Right lobe of liver (tissue), 6 donors: ENCODE measurements around the gene LHFPL6. TPM values are rescaled to one million over a fixed set of nuclear protein-coding genes. Genes with fewer than 3 reads are reported as not detected.

Source experiments
- ATAC-seq, 4 donors: fragments of 200-7000 bp; cut with Tn5 transposase; one replicate each; pipeline ENCODE4 v1.9.1; 2020; ENCODE audit warnings: mild to moderate bottlenecking in 4 of 4, moderate library complexity in 4 of 4
- DNase-seq, 3 donors: peaks; one replicate each; pipeline ENCODE4 v3.0.0-alpha.2; 2020
- H3K27ac ChIP-seq, 3 donors: fragments of 200-600 bp; one replicate each; pipeline ENCODE4 v1.8.0; 2022
- H3K27me3 ChIP-seq, 2 donors: fragments of 200-600 bp; one replicate each; pipeline ENCODE4 v1.8.0; 2022
- H3K36me3 ChIP-seq, 4 donors: fragments of 200-600 bp; sonication (generic) in 1 of 4; one replicate each; pipeline versions ENCODE4 v1.5.1 to v1.8.0; 2017 to 2022; ENCODE audit warnings: control low read depth in 1 of 4
- H3K4me1 ChIP-seq, 4 donors: fragments of 200-600 bp; sonication (generic) in 1 of 4; one replicate each; pipeline versions ENCODE4 v1.5.1 to v1.8.0; 2017 to 2022; ENCODE audit warnings: control low read depth in 1 of 4
- H3K4me3 ChIP-seq, 3 donors: fragments of 200-600 bp; one replicate each; pipeline ENCODE4 v1.8.0; 2022
- H3K9me3 ChIP-seq, 4 donors: fragments of 200-600 bp; sonication (generic) in 1 of 4; one replicate each; pipeline versions ENCODE4 v1.5.1 to v1.8.0; 2017 to 2022; ENCODE audit warnings: control low read depth in 1 of 4
- CTCF ChIP-seq, 4 donors: fragments of 200-600 bp in 3 of 4; fragments of 450-650 bp in 1 of 4; IDR thresholded peaks; one replicate each; pipeline versions ENCODE4 v1.5.1 to v1.8.0; 2016 to 2022; ENCODE audit warnings: antibody characterized with exemption in 4 of 4, mild to moderate bottlenecking in 2 of 4
- POLR2A ChIP-seq: fragments of 450-650 bp; IDR thresholded peaks from one replicate; pipeline ENCODE4 v1.6.1; 2017; ENCODE audit warnings: antibody characterized with exemption, mild to moderate bottlenecking
- WGBS: methylation state at CpG from one replicate; pipeline ENCODE4 v1.1.6; 2018; ENCODE audit warnings: low coverage, low lambda C conversion rate; ENCODE audit not compliant: insufficient coverage; ENCODE audit errors: missing lambda C conversion rate; 5-methylcytosine and 5-hydroxymethylcytosine counted together
- intact Hi-C, 2 donors: fragments of 100-400 bp; cut with DNase I; formaldehyde crosslinking; loops; one replicate each; pipeline versions ENCODE4 v1.11.2 to v1.14.1; 2022
- total RNA-seq, 6 experiments: library from RNA; depleted of rRNA in 2 of 6; stranded (reverse); fragments of >200 nt in 2 of 6; fragmentation: NEBNext Ultra II Directional in 3 of 6; extraction: Animal tissue kit (Norgen Biotek cat#: 25700) in 3 of 6; gene quantifications; one replicate each; pipeline versions ENCODE4 v1.1.0 to v1.2.4, GENCODE V29; 2016 to 2023
- donor health status: DM: no; HTN: yes; CAD: no.
- donor health status: DM: no; HTN: no; CAD: no.
- donor health status: DM: no; HTN: no; CAD: no.
- donor health status: DM: no; HTN: yes; CAD: no.
- donor health status: DM: no; HTN: yes; CAD: no.

Gene LHFPL6
- total RNA-seq, 6 experiments from 2014 or later = 3.0 to 8.4 (median 4.6) TPM

GRCh38 chr13:39318161-39318560 is 284.8 kb downstream of the LHFPL6 start:
- H3K27me3 ChIP-seq = no peaks in the 10 kb centered on the region
- TF ChIP-seq POLR2A = no peak
- no peak overlapping the region for H3K4me3 ChIP-seq
- DNase-seq (no peak), ATAC-seq (no peak)
- H3K9me3 ChIP-seq = no peaks in the 10 kb centered on the region
- no peaks in the 10 kb centered on the region for H3K4me1 ChIP-seq
- no peaks in the 10 kb centered on the region for H3K36me3 ChIP-seq
- intact Hi-C loops = no loop called here
- H3K27ac ChIP-seq = no peak overlapping the region
- WGBS = 100% methylated on average over 1 of the region's 1 CpG

- intact Hi-C loops = no loop called here
- no peaks in the 10 kb centered on the region for H3K4me1 ChIP-seq
- 20% methylated on average over 3 of the region's 3 CpGs for WGBS
- H3K9me3 ChIP-seq = no peaks in the 10 kb centered on the region
- DNase-seq (no peak), ATAC-seq (peak in 2 of 4 donors; percentile 36 to 83)
- H3K27me3 ChIP-seq = no peaks in the 10 kb centered on the region
- H3K4me3 ChIP-seq = no peak overlapping the region
- no peak for TF ChIP-seq POLR2A
- TF ChIP-seq CTCF (IDR thresholded peaks at IDR 0.05) = no peak
- H3K36me3 ChIP-seq = no peaks in the 10 kb centered on the region
- H3K27ac ChIP-seq = no peak overlapping the region
Measured at GRCh38 chr13:39317291-39317690, 285.7 kb downstream of the LHFPL6 start.

- Histone ChIP-seq H3K36me3 (no peaks in the 10 kb centered on the region), H3K9me3 (no peaks in the 10 kb centered on the region), H3K27ac (no peak overlapping the region), H3K4me1 (no peaks in the 10 kb centered on the region), H3K4me3 (no peak overlapping the region), H3K27me3 (no peaks in the 10 kb centered on the region)
- WGBS = 7% methylated on average over 1 of the region's 1 CpG
- ATAC-seq = no peak
- no peak for DNase-seq
- TF ChIP-seq CTCF (IDR thresholded peaks at IDR 0.05) = no peak
- TF ChIP-seq POLR2A = no peak
- intact Hi-C loops = no loop called here
Measured at GRCh38 chr13:39315796-39316195, 287.2 kb downstream of the LHFPL6 start.

GRCh38 chr13:39313721-39314120 is 289.3 kb downstream of the LHFPL6 start:
- ATAC-seq = no peak
- 51% methylated on average over 4 of the region's 6 CpGs for WGBS
- Histone ChIP-seq H3K4me1 (no peaks in the 10 kb centered on the region), H3K27ac (no peak overlapping the region), H3K36me3 (no peaks in the 10 kb centered on the region), H3K4me3 (no peak overlapping the region), H3K27me3 (no peaks in the 10 kb centered on the region), H3K9me3 (no peaks in the 10 kb centered on the region)
- no peak for DNase-seq
- intact Hi-C loops = no loop called here
- no peak for TF ChIP-seq POLR2A
- no peak for TF ChIP-seq CTCF (IDR thresholded peaks at IDR 0.05)

GRCh38 chr13:39312596-39312995 is 290.4 kb downstream of the LHFPL6 start:
- DNase-seq (no peak), ATAC-seq (no peak)
- no peak for TF ChIP-seq CTCF (IDR thresholded peaks at IDR 0.05)
- Histone ChIP-seq H3K4me3 (no peak overlapping the region), H3K4me1 (no peaks in the 10 kb centered on the region), H3K36me3 (no peaks in the 10 kb centered on the region), H3K27ac (no peak overlapping the region), H3K9me3 (no peaks in the 10 kb centered on the region), H3K27me3 (no peaks in the 10 kb centered on the region)
- WGBS = 23% methylated on average over 2 of the region's 2 CpGs
- intact Hi-C loops = no loop called here
